SH-SY5Y (cell line): ENCODE results near the gene SORCS1.

ENCODE experiments used
- GATA2 ChIP-seq: IDR thresholded peaks from 2 replicates; pipeline ENCODE4 v1.6.1; 2011; ENCODE audit warnings: mild to moderate bottlenecking, low read depth, low read length
- GATA3 ChIP-seq: IDR thresholded peaks from 2 replicates; pipeline ENCODE4 v1.6.1; 2011; ENCODE audit warnings: low read depth, mild to moderate bottlenecking, low read length, moderate library complexity

- no peak for TF ChIP-seq GATA2
- TF ChIP-seq GATA3: no peak
Measured at GRCh38 chr10:106772957-106773356, 391.5 kb downstream of the SORCS1 start.
